DMS153 treated with DMSO at 0.1 percent for 48 hours (cell line): ENCODE results near the gene PXT1.
"Not testable (repeated sequence)": the region's sequence is repeated elsewhere in the genome, so short reads cannot be mapped to it uniquely, and the experiment has no call there.

ENCODE experiments used
- DNase-seq: peaks from one replicate; lab custom pipeline; 2025; ENCODE audit not compliant: unreplicated experiment; lab: John Stamatoyannopoulos, UW

Gene PXT1

DNA sequence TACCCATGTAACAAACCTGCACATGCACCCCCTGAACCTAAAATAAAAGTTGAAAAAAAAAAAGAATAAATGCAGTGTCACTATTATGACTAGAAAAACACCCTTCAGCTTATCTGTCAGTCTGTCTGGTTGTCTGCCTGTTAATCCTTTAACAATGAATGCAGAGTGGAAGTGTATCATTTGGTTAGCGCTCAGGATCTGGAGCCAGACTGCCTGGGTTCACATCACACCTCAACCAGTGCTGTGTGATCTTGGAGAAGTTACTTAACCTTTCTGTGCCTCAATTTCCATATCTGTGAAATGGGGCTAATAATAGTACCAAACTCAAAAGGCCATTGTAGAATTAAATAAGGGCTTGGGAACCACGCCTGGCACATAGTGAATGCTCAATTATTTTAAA lies 72.0 kb downstream of the PXT1 start:
- no peak for DNase-seq

GRCh38 chr6:36368921-36369865 lies 73.5 kb downstream of the PXT1 start:
- no peak for DNase-seq

- DNase-seq = no peak
Measured at GRCh38 chr6:36368421-36368820, 74.2 kb downstream of the PXT1 start.

- no peak for DNase-seq
Measured at GRCh38 chr6:36367743-36368142, 74.9 kb downstream of the PXT1 start.

GRCh38 chr6:36364669-36365479 lies 77.8 kb downstream of the PXT1 start:
- DNase-seq = no peak

DNA sequence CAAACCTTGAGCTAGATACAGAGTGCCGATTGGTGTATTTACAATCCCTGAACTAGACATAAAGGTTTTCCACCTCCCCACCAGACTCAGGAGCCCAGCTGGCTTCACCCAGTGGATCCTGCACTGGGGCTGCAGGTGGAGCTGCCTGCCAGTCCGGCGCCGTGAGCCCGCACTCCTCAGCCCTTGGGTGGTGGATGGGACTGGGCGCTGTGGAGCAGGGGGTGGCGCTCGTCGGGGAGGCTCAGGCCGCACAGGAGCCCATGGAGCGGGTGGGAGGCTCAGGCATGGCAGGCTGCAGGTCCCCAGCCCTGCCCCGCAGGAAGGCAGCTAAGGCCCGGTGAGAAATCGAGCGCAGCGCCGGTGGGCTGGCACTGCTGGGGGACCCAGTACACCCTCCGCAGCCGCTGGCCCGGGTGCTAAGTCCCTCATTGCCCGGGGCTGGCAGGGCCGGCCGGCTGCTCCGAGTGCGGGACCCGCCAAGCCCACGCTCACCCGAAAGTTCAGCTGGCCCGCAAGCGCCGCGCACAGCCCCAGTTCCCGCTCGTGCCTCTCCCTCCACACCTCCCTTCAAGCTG lies 78.5 kb downstream of the PXT1 start:
- not testable (repeated sequence) for DNase-seq

- not testable (repeated sequence) for DNase-seq
Measured at GRCh38 chr6:36363371-36363752, 79.3 kb downstream of the PXT1 start.

GRCh38 chr6:36362551-36363370 lies 79.9 kb downstream of the PXT1 start:
- no peak for DNase-seq

GRCh38 chr6:36361071-36361470 lies 81.6 kb downstream of the PXT1 start:
- DNase-seq = no peak

GRCh38 chr6:36360241-36361054 lies 82.2 kb downstream of the PXT1 start:
- peak; percentile 10 for DNase-seq

DNA sequence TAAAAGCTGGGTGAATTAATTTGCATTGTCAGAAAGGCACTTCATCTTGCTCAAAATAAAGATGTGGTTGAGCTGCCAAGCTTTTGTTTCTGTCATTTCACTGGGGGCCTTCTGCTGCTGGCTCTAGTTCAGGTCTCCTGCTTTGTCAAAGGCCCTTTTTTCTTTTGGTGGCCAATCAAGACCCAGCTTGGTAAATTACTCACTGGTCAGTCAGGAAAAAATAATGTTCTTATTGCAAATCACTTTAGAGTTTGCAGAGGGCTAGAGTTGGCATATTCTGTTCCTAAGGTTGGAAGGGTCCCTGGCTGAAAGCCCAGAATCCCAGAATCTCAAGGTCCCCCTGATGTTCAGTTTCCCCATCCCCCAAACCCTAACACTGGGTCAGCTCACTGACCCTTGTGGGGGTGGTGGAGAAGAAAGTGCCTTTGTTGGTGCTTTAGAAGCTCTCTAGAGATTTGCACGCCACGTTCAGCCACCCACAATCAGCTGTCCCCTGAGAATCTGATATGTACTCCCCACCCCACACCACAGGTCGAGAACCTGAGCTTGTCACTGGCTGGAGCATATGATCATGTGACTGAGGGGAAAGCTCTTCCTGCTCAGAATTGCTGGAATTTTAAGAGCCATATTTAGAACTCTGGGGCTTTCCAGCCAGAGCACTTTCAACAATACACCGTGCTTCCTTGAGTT lies 84.3 kb downstream of the PXT1 start:
- no peak for DNase-seq

DNA sequence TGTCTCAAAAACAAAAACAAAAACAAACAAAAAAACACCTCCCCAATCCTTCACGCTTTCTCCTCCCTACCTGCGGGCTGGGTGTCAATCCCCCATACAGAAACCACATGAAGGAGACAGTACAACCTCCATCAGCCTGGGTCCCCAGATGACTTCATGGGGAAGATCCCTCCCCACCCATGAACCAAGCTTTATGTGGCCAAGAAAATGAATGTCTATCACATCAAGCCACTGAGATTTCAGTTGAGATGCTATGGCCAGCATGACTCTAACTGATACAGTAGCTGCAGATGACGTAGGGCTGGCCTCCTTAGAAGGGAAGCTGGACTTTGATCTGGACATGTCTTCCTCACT lies 84.8 kb downstream of the PXT1 start:
- DNase-seq = no peak

DNA sequence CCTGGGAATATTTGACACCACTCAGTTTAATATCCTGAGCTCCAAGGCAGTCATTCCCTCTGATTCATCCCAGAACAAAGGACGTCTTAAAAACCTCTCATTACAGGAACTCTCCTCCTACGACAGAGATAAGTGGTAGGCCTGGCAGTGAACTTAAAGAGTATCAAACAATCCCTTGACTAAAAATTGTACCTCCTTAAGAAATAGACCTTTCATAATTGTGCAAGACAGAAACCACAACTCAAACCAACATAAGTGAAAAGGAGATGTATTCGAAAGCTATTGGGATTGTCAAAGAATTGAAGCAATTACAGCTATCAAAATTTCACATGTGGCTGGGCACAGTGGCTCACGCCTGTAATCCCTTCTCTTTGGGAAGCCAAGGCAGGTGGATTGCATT lies 86.8 kb downstream of the PXT1 start:
- DNase-seq = no peak

DNA sequence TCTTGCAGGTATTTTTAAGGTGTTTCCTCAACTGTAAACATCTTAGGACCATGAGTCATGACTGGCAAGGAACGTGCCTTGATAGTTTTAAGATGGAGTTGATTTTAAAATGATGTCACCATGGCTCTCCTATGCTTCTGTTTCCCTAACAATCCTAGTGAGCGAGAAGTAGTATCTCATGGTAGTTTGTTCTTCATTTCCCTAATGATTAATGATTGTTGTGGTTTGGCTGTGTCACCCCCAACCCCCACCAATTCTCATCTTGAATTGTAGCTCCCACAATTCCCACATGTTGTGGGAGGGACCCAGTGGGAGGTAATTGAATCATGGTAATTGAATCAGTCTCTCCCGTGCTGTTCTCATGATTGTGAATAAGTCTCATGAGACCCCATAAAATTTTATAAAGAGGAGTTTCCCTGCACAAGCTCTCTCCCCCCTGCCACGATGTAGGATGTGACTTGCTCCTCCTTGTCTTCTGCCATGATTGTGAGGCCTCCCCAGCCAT lies 89.2 kb downstream of the PXT1 start:
- no peak for DNase-seq

GRCh38 chr6:36352477-36353157 lies 90.0 kb downstream of the PXT1 start:
- no peak for DNase-seq

- no peak for DNase-seq
Measured at GRCh38 chr6:36350681-36351571, 91.7 kb downstream of the PXT1 start.

GRCh38 chr6:36350082-36350481 lies 92.6 kb downstream of the PXT1 start:
- no peak for DNase-seq

- DNase-seq = peak; percentile 51
Measured at GRCh38 chr6:36349240-36349639, 93.4 kb downstream of the PXT1 start.
